Measurements from ENCODE around the gene AOPEP.
"Not testable (repeated sequence)": the region's sequence is repeated elsewhere in the genome, so short reads cannot be mapped to it uniquely, and the experiment has no call there.

The AOPEP gene

DNA sequence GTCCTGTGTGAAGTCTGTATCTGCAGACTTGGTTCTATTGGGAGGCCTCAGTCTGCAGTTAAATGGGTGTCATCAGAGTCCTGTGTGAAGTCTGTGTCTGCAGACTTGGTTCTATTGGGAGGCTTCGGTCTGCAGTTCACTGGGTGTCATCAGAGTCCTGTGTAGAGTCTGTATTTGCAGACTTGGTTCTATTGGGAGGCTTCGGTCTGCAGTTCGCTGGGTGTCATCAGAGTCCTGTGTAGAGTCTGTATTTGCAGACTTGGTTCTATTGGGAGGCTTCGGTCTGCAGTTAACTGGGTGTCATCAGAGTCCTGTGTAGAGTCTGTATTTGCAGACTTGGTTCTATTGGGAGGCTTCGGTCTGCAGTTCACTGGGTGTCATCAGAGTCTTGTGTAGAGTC lies 239.1 kb downstream of the AOPEP start:
- DNase-seq (ENCODE audit: low spot score): not testable (repeated sequence)

DNA sequence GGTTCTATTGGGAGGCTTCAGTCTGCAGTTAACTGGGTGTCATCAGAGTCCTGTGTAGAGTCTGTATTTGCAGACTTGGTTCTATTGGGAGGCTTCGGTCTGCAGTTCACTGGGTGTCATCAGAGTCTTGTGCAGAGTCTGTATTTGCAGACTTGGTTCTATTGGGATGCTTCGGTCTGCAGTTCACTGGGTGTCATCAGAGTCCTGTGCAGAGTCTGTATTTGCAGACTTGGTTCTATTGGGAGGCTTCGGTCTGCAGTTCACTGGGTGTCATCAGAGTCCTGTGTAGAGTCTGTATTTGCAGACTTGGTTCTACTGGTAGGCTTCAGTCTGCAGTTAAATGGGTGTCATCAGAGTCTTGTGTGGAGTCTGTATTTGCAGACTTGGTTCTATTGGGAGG lies 239.5 kb downstream of the AOPEP start:
- not testable (repeated sequence) for DNase-seq (ENCODE audit: low spot score)

- DNase-seq (ENCODE audit: low spot score): no peak
Measured at GRCh38 chr9:94967482-94967881, 241.0 kb downstream of the AOPEP start.

DNA sequence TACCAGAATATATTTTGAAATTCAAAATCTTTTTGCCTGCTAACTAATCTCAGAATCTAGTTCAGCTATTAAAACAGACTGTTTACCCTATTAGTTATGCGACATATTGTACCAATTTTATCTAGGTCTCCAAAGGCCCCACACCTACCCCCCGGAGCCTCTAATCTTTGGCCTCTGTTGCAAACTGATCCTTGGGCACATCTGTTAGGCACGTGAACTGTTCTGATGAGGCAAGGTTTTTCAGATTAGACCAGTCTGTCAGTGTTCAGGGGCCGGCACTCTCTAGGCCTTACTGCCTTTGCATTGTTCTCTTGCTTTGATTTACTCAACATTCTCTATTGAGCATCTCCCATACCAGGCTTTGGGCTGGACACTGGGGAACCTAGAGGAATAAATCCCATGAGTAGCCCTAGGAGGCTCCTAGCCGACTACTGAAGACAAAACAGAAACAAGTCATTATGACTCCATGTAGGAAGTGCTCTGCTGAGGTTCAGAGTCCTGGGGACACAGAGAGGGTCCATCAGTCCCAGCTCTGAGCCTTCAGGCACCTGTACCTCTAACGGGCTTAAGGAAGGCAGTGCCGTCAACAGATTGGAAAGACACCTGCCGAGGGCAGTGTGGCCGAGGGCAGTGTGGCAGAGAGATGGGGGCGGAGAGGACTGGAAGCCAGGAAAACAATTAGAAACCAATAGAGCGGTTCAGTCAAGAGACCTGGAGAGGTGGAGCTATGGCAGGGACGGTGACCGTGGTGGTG lies 245.1 kb downstream of the AOPEP start:
- no peak for DNase-seq (ENCODE audit: low spot score)

GRCh38 chr9:94973451-94973941 lies 247.0 kb downstream of the AOPEP start:
- DNase-seq (ENCODE audit: low spot score): peak; percentile 64

DNA sequence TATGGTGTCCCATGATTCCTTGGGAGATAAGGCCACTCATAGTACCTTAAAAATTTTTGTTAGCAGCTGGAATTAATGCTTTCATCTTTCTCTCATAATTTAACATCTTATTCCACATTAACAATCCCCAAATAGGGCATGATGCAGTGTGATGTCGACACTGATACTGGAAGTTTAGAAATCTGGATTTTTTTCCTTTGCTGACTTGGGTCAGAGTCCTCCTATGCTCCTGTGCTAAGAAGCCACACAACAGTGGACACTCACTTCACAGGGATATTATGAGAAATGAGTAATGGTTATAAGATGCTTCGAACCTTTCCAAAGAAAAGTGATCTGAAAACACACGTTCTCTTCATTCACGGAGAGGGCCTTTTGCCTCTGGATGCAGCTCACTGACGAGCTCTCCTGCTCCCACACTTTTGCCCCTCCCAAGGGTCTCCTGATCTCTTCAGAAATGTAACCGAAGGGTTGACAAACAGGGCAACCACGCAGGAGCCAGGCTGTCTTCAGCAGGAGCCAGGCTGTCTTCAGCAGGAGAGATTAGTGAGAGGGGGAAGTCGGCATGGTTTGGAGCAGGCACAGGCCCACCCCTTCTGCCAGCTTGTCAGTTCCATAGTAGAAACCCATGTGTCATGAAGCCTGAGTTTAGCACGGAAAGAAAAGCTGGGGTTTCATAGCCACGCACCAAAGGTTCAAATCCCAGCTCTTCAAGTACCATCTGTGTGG lies 247.8 kb downstream of the AOPEP start:
- peak; percentile 49 for DNase-seq (ENCODE audit: low spot score)

- DNase-seq (ENCODE audit: low spot score): no peak
Measured at GRCh38 chr9:94975480-94975879, 249.0 kb downstream of the AOPEP start.

DNA sequence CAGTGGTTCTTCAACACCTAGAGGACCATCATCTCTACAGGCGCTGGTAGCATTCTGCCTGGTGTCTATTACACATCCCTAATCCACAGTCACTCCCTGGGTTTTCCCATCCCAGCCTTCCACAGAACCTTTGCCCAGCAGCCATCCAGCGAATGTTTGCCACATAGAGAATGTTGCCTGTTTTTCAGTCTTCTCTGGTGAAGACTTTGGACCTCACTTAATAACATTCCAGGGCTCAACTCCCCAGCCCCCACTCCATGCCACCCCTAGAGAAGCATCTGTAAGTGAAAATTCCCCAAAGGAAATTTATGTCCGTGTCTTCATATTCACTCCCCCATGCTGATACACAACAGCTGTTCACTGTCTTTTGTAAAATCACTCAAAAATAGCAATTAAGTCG lies 249.6 kb downstream of the AOPEP start:
- DNase-seq (ENCODE audit: low spot score): no peak

DNA sequence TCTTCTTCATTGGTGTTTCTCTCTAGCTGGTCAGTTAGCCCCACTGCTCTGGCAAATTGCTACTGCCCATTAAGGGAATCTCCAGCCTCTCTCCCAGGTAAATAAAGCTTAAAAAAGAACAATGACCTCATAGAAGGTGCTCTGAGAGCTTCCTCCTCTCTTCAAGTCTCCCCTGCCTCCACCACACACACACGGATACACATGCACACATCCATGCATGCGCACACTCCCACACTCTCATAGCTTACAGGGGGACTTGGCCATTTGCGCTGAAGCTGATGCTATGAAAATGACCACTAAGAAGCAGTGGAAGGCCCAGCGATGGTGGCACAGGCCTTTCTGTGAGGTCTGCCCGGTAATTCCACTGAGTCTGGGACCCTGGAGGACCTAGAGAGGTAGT lies 250.9 kb downstream of the AOPEP start:
- DNase-seq (ENCODE audit: low spot score): no peak

DNA sequence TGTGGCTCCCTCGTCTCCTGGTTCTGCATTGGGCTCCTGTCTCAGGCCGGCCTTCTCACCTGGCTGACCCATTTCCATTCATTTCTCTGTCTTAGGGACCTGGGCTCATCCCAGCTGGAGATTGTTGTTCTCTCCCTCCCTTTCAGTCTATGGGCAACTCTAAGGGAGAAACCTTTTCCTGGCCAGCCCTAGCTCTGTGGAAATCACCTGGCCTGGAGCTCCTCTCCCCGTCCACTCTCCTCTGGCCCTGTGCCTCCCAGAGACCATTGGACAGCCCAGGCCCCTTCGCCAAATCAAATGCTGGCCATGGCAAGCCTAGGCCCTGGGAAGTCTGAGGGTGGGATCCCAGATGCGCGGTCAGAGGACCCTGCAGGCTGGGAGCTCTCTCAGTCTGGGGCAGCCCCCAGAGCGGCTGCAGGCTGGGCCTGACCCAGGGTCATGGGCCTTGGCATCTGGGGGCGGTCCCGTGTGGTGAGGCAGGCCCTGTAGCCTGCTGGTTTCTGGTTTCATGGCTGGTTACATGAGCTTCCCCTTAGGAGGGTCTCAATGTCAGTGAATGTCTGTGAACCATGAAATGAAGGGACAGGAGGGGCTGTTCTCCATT lies 253.5 kb downstream of the AOPEP start:
- no peak for DNase-seq (ENCODE audit: low spot score)

DNA sequence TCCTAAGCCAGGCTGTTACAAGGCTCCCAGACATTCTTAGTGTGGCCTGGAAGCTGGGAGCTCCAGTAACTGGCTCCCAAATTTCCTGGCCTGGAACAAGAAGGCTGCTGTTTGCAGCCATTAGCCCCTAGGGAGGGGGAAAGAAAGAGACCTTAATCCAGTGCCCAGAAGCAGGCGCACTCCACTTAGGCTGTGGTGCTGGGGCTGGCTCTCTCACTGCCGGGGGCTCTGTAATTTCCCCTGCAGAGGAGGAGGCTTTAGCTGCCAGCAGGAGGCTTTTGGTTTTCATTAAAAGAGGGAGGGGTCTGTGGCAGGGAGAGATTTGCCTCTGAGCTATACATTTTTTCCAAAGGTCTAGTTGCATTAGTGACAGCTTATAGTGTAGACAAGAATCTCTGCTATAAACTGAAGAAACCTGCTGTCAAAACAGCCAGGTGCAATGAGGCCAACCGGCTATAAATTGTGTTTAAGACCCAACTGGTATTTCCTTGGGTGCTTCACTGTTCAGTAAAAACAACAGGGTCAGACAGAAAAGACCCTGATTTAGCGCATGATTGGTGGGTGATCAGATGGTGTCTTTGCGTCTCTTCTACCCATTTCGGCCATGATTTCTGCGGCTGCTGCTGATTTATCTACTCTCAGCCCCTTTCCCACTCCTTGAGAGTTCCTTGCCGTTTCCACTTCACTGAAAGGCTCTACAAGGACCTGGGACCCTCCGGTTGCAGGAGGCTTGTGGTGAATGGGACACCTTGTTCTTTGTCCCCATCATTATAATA lies 254.6 kb downstream of the AOPEP start:
- DNase-seq (ENCODE audit: low spot score): no peak

- no peak for DNase-seq (ENCODE audit: low spot score)
Measured at GRCh38 chr9:94981723-94982090, 255.2 kb downstream of the AOPEP start.

DNA sequence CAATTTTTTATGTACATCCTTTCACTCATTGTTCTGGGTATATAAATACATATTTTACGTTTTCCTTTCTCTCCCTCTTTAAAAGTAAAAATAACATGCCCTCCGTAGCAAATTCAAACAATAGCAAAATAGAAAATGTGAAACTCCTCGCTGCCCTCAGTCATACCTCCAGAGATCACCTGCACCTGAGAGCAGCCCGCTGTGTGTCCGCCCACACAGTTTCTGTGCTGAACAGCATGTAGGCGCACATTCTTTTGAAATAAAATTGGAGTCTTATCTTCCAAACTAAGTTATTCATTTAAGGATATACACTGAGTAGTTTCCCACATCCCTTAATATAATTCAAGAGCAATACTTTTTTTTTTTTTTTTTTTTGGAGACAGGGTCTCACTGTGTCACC lies 255.7 kb downstream of the AOPEP start:
- DNase-seq (ENCODE audit: low spot score): no peak

GRCh38 chr9:94983552-94983951 lies 257.1 kb downstream of the AOPEP start:
- DNase-seq (ENCODE audit: low spot score): no peak

- no peak for DNase-seq (ENCODE audit: low spot score)
Measured at GRCh38 chr9:94984891-94985476, 258.5 kb downstream of the AOPEP start.

DNA sequence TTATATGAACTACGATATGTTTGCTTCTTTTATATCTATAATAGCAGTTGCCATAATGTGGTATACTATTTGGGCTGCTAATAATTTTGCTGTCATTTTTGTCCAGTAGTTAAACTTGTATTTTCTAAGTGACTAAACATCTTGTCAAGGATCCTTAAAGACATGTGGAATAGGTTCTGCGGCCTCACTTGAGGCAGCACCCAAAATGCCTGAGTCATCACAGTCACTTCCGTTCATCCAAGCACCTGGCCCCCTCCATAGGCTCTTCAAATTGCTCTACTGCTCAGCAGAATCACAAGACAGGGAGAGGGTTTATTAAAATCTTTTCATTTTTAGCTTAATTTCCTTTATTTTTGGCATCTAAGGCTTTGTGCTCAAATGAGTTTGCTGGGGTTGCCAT lies 259.1 kb downstream of the AOPEP start:
- DNase-seq (ENCODE audit: low spot score): no peak

DNA sequence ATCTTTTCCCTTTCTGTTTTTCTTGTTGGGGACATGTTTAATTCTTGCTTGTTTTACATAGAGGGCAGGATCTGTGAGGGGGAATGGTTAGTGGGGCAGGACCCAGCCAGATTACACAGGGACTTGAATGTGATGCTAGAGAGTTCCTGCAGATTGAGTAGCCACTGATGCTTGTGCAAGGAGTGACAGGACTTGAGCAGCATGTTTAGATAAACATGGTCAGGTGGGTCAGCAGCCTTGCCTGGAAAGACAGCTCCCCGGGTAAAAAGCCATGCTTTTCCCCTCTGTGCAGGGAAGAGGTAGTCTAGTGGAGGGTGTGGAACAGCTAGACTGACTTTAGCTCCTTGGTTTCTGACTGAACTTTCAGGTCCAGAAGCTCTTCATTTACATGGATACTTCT lies 261.2 kb downstream of the AOPEP start:
- no peak for DNase-seq (ENCODE audit: low spot score)

DNA sequence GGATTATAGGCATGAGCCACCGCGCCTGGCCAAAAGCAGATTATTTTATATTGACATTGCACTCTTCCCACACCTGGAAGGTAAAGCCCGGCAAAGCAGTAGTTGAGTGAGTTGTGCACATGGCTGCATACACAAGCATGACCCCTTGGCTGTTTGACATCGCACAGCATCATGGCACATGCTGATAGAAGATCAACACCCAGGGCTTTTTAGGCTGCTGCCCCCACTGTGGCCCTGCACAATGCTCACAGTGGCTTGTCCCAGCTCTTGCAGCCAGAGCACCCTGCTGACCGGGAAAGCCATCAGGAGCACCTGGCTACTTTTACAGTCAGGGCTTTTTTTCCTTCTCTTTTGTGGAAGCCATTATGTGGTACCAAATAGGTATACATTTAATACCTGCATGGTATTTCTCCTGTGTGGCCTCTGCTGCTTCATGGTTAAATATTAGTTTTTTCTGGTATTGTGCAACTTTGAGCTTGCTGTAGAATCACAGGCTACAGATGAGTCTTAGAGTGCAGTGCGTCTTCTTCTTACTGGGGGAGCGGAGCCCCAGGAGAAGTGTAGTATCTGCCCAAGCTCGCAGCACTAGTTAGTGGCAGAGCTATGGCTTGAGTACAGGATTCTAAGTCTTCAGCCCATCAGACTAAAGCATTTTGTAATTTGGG lies 264.5 kb downstream of the AOPEP start:
- DNase-seq (ENCODE audit: low spot score): no peak

- no peak for DNase-seq (ENCODE audit: low spot score)
Measured at GRCh38 chr9:94991961-94992907, 265.7 kb downstream of the AOPEP start.

DNA sequence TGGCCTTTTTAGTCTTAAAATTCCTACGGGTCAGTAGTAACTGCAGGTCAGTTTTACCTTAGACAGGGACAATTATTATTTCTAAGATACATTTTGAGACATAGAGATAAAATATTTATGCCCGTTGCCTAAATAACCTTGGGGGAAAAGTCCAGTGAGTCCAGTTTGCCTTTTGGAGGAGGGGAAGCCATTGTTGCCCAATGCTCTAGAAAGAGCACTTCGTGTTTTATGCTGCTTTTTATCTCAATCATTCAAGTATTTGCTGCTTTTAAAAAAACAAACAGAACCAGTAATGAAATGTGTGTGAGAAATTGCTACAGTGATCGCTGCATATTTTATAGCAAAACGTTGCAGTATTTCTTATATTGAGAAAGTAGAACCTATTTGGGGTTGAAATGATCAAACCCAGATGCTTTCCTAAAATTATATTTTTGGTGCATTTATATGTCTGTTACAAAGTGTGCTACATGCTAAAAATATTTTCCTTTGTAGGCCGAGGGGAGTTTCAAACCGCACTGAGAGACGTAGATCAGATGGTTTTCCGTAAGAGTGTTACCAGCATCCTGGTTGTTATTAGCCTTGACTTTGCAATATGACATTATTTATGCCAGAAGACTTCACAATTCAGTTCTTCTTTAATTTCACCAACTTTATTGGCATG lies 266.8 kb downstream of the AOPEP start:
- no peak for DNase-seq (ENCODE audit: low spot score)
